ENCODE measurements around the gene DIP2C. TPM values are rescaled to one million over a fixed set of nuclear protein-coding genes. Genes with fewer than 3 reads are reported as not detected.

The DIP2C gene
- total RNA-seq, 6 experiments from 2014 or later = 23.2 to 28.9 (median 26.3) TPM

GRCh38 chr10:568848-569247 lies 120.6 kb downstream of the DIP2C start:
- Mint-ChIP-seq H3K36me3 (ENCODE audit: low read depth) (peaks cover 53% of the 10 kb centered on the region), H3K9me3 (peaks cover 34% of the 10 kb centered on the region)

GRCh38 chr10:567869-568268 lies 121.6 kb downstream of the DIP2C start:
- DNase-seq = no peak
- no peak overlapping the region for H3K27ac Mint-ChIP-seq
- H3K27me3 Mint-ChIP-seq (ENCODE audit: insufficient read depth) = peaks cover 8% of the 10 kb centered on the region
- H3K36me3 Mint-ChIP-seq (ENCODE audit: low read depth) = peaks cover 57% of the 10 kb centered on the region
- TF ChIP-seq, protein P1, sequence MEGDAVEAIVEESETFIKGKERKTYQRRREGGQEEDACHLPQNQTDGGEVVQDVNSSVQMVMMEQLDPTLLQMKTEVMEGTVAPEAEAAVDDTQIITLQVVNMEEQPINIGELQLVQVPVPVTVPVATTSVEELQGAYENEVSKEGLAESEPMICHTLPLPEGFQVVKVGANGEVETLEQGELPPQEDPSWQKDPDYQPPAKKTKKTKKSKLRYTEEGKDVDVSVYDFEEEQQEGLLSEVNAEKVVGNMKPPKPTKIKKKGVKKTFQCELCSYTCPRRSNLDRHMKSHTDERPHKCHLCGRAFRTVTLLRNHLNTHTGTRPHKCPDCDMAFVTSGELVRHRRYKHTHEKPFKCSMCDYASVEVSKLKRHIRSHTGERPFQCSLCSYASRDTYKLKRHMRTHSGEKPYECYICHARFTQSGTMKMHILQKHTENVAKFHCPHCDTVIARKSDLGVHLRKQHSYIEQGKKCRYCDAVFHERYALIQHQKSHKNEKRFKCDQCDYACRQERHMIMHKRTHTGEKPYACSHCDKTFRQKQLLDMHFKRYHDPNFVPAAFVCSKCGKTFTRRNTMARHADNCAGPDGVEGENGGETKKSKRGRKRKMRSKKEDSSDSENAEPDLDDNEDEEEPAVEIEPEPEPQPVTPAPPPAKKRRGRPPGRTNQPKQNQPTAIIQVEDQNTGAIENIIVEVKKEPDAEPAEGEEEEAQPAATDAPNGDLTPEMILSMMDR (IDR thresholded peaks at IDR 0.05) = no peak
- H3K9me3 Mint-ChIP-seq = peaks cover 41% of the 10 kb centered on the region
- H3K4me1 Mint-ChIP-seq (ENCODE audit: low read depth) = peaks cover 22% of the 10 kb centered on the region
- H3K4me3 Mint-ChIP-seq = no peak overlapping the region

More at GRCh38 chr10:568848-569247, 120.6 kb downstream of the DIP2C start:
- Mint-ChIP-seq H3K27ac (no peak overlapping the region), H3K27me3 (ENCODE audit: insufficient read depth) (peaks cover 8% of the 10 kb centered on the region), H3K4me3 (no peak overlapping the region), H3K4me1 (ENCODE audit: low read depth) (peaks cover 22% of the 10 kb centered on the region)
- TF ChIP-seq, protein P1 (IDR thresholded peaks at IDR 0.05) = no peak
- DNase-seq = no peak

- H3K9me3 Mint-ChIP-seq = peaks cover 41% of the 10 kb centered on the region
- H3K4me1 Mint-ChIP-seq (ENCODE audit: low read depth) = peaks cover 16% of the 10 kb centered on the region
- H3K36me3 Mint-ChIP-seq (ENCODE audit: low read depth) = peaks cover 49% of the 10 kb centered on the region
- no peak overlapping the region for H3K4me3 Mint-ChIP-seq
- no peak overlapping the region for H3K27ac Mint-ChIP-seq
- no peak for DNase-seq
- TF ChIP-seq, protein P1 (IDR thresholded peaks at IDR 0.05) = no peak
- H3K27me3 Mint-ChIP-seq (ENCODE audit: insufficient read depth) = peaks cover 8% of the 10 kb centered on the region
These were observed 123.1 kb downstream of the DIP2C start for GRCh38 chr10:566241-566885.

DNA sequence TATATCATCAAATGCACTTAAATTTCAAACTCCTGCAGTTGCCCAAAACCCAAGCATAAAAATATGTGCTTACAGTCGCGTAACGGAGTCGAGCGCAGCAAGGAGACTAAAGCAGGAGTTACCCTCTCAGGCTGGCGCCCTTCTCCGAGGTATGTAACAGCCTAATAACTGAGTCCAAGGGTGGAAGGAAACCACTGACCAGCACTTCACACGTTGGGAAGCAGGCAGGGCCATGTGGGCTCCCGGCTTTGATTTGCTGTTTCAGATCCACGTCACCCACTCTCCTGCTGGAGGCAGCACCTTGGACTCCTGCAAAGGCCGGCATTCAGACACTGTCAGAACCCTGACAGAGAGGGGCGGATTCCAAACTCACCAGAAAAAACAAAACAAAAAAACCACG lies 123.8 kb downstream of the DIP2C start:
- TF ChIP-seq, protein P1 (IDR thresholded peaks at IDR 0.05) = no peak

DNA sequence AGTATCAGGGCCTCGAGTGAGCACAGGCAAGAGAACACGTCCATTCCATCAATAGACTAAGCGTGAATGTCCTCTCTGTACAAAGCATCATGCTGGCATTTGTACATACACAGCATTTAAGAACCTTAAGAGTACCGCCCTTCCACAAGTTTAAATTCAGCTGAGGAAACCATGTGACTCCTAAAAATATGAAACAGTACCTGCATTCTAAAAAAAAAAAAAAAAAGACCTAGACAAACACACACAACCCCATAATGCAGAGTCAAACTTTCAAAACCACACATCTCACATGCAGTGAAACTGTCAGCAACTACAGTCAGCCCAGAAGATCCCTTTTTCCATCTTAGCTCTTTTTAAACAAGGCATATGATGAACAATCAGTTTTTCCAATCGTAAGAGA lies 124.3 kb downstream of the DIP2C start:
- Mint-ChIP-seq H3K36me3 (ENCODE audit: low read depth) (peaks cover 43% of the 10 kb centered on the region), H3K27ac (no peak overlapping the region), H3K27me3 (ENCODE audit: insufficient read depth) (peaks cover 5% of the 10 kb centered on the region), H3K4me1 (ENCODE audit: low read depth) (peaks cover 15% of the 10 kb centered on the region), H3K9me3 (peaks cover 36% of the 10 kb centered on the region), H3K4me3 (no peak overlapping the region)
- TF ChIP-seq, protein P1 (IDR thresholded peaks at IDR 0.05) = no peak
- no peak for DNase-seq

More for the DNA sequence above, 123.8 kb downstream of the DIP2C start:
- Mint-ChIP-seq H3K27me3 (ENCODE audit: insufficient read depth) (peaks cover 8% of the 10 kb centered on the region), H3K27ac (no peak overlapping the region), H3K9me3 (peaks cover 41% of the 10 kb centered on the region), H3K4me3 (no peak overlapping the region), H3K36me3 (ENCODE audit: low read depth) (peaks cover 48% of the 10 kb centered on the region), H3K4me1 (ENCODE audit: low read depth) (peaks cover 19% of the 10 kb centered on the region)
- no peak for DNase-seq

All from HFFc6 (cell line).